Lower leg skin (tissue), 4 donors: ENCODE data around the gene SKI. TPM values are rescaled to one million over a fixed set of nuclear protein-coding genes. Genes with fewer than 3 reads are reported as not detected.

Source experiments
- DNase-seq, 2 donors: peaks; one replicate each; pipeline ENCODE4 v3.0.0-alpha.2; 2019; ENCODE audit warnings: low spot score in 2 of 2
- H3K4me3 ChIP-seq: fragments of 200-600 bp; sonication (generic); 2 replicates; pipeline ENCODE4 v1.5.1; 2017; ENCODE audit warnings: mild to moderate bottlenecking, low read depth; ENCODE audit not compliant: poor library complexity, severe bottlenecking
- POLR2A ChIP-seq, 2 donors: fragments of 450-650 bp; IDR thresholded peaks; one replicate each; pipeline ENCODE4 v1.6.1; 2016 to 2017; ENCODE audit warnings: antibody characterized with exemption in 2 of 2, mild to moderate bottlenecking in 1 of 2, moderate library complexity in 1 of 2
- WGBS, 2 donors: methylation state at CpG; one replicate each; pipeline ENCODE4 v1.1.5; 2018; 5-methylcytosine and 5-hydroxymethylcytosine counted together
- intact Hi-C: fragments of 100-400 bp; cut with DNase I; formaldehyde crosslinking; loops from one replicate; pipeline ENCODE4 v1.15.0; 2023; ENCODE audit warnings: low total_unique reads
- total RNA-seq, 4 donors: library from RNA; depleted of rRNA; stranded (reverse); fragments of >200 nt; gene quantifications; one replicate each; pipeline ENCODE4 v1.1.0, GENCODE V29; 2016
- TF ChIP-seq, protein P1 (sequence below), 3 donors: fragments of 450-650 bp; IDR thresholded peaks; one replicate each; pipeline ENCODE4 v1.5.1; 2016; ENCODE audit warnings: antibody characterized with exemption in 3 of 3, mild to moderate bottlenecking in 3 of 3, moderate library complexity in 2 of 3

SKI gene
- total RNA-seq, 4 donors from 2014 or later, result 67.3 to 80.8 (median 75.4) TPM

DNA sequence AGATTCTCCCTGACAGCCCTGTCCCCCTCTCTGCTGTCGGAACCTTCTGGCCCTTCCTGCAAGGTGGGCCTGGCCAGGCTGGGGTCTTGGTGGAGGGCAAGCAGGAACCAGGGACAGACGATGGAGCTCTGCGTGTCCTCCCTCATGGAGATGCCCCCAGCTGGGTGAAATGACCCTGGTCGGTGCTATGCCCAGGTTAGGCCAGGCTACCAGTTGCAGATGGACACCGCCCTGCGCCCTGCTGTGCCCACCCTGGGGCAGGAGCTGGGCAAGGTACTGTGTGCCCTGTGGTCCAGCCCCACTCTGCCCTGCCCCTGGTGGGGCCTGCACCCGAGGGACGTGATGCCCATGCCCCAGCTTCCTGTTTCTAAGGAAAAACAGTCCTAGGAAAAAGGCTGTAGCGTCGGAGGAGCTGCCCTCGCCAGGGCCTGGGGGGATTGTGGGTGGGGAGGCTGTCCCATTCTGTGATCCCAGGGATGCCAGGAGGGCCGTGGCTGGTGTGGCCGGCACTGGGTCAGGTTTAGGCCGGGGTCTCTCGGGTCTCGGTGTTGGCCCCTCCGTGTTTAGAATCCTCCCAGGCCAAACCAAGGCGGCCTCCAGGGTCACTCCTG is 85.6 kb downstream of the SKI start:
- DNase-seq, result no peak
- no peak for TF ChIP-seq POLR2A (IDR thresholded peaks at IDR 0.05)
- TF ChIP-seq, protein P1, sequence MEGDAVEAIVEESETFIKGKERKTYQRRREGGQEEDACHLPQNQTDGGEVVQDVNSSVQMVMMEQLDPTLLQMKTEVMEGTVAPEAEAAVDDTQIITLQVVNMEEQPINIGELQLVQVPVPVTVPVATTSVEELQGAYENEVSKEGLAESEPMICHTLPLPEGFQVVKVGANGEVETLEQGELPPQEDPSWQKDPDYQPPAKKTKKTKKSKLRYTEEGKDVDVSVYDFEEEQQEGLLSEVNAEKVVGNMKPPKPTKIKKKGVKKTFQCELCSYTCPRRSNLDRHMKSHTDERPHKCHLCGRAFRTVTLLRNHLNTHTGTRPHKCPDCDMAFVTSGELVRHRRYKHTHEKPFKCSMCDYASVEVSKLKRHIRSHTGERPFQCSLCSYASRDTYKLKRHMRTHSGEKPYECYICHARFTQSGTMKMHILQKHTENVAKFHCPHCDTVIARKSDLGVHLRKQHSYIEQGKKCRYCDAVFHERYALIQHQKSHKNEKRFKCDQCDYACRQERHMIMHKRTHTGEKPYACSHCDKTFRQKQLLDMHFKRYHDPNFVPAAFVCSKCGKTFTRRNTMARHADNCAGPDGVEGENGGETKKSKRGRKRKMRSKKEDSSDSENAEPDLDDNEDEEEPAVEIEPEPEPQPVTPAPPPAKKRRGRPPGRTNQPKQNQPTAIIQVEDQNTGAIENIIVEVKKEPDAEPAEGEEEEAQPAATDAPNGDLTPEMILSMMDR (IDR thresholded peaks at IDR 0.05), result no peak
- no peak overlapping the region for H3K4me3 ChIP-seq
- 49% methylated on average over 8 to 17 of the region's 18 CpGs for WGBS, 2 donors
- intact Hi-C loops, result loop anchor here (10.0 kb wide), 1 partner anchor 119 kb away; the partner anchor contains the start of gene FAAP20

DNA sequence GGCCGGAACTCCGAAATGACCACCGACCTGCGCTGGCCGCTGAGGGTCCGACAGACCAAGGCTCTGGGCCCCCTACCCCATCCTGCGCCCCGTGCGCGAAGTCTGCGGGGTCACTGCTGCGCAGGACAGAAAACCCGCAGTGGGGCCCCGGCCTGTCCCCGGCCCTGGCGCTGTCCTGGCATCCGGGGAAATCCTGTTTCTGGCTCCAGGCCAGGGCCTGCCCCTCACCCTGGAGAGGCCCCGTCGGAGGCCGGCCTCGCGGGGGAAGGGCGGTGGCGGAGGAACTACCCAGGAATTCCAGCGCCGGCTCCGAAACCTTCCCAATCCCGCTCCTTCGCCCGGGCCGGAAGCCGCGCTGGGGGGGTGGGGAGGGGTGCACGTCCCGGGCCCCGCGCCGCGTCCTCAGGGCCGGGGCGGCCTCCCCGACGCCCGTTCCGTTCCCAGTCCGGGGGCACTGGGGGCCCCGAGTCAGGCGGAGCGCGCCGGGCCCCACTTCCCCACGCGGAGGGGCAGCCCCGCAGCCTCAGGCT is 86.2 kb downstream of the SKI start:
- 15 to 20% methylated on average over 4 to 16 of the region's 54 CpGs for WGBS, 2 donors
- DNase-seq, result peak in 1 of 2 donors; percentile 94
- no peak for TF ChIP-seq POLR2A (IDR thresholded peaks at IDR 0.05)
- TF ChIP-seq, protein P1 (IDR thresholded peaks at IDR 0.05), result no peak
- H3K4me3 ChIP-seq, result peak overlapping the region; percentile 10
- intact Hi-C loops, result loop anchor here (10.0 kb wide), 1 partner anchor 120 kb away; the partner anchor contains the start of gene FAAP20

DNA sequence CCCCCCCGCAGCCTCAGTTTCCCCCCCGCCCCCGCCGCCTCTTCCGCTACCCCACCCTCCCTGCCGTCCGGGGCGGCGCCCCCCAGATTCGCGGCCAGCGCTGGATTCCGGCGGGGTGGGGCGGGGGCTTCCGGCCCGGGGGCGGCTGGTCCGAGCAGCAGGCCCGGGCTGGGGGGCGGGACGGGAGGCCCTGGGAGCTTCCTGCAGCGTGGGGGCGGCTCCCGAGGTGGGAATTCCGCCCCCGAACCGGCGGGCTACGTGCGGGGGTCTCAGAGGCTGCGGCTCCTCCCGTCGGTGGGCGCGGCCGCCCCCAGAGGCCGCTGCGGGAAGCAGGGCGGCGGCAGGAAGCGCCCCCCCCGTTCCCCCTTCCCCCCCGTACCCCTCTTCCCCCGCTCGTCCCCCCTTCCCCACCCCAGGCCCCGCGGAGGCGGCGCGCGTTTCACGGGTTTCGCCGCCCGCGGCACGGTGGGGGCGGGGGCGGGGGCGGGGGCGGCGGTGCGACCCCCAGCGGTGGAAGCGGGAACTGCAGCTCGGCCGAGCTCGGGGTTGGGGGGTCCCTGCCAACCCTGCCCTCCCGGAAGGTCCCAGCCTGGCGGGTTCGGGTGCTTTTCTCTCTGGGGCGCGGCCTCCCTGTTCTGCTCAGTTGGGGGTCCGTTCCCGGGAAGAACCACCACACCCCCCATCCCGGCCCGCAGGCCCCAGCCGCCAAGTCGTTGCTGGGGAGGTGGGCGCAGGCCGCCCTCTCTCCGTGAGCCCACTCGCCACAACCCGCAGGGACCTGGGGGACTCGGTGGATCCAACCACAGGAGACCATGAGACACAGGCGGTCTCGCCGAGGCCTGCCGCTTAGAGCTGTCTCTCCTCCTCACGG is 86.9 kb downstream of the SKI start:
- H3K4me3 ChIP-seq, result peak overlapping the region; percentile 10
- 0 to 33% methylated on average over 2 to 8 of the region's 91 CpGs for WGBS, 2 donors
- intact Hi-C loops, result loop anchor here (10.0 kb wide), 1 partner anchor 120 kb away; the partner anchor contains the start of gene FAAP20
- TF ChIP-seq, protein P1 (IDR thresholded peaks at IDR 0.05), result peak in 1 of 3 donors; percentile 30
- TF ChIP-seq POLR2A (IDR thresholded peaks at IDR 0.05), result no peak
- DNase-seq, result peak in 1 of 2 donors; percentile 94

DNA sequence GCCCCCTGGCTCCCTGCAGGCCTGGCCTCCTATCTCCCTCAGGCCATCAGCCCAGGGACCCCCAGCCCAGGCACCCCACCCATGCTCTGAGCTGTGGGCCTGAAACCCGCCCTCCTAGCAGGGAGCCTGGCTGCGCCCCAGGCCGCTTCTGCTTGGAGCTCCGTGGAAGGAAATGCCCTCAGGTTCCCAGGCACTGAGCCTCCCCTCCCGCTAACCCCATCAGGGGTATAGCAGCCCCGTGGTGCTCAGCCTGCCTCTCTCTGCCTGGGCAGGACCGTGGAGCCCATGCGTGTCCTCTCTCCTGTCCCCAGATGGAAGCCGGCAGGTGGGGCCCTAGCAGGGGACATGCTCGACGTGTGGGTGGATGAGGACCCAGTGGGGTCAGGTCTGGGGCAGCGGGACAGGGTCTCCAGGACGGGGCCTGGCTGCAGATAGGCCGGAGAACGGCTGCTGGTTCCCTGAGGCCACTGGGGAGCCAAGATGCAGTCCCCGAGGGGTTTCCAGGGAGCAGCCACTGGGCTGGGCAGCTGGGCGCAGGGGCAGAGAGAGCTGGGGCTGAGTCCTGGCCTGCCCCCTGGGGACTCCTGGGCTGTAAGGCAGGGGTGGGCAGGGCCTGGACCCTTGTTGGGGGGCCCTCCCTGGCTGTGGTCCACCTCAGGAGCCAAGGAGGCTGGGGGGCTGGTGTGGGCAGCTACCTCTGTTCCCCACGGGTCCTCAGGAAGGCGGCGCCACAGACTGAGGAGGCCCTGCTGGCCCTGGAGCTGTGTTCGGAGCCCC is 87.7 kb downstream of the SKI start:
- intact Hi-C loops, result loop anchor here (10.0 kb wide), 1 partner anchor 121 kb away; the partner anchor contains the start of gene FAAP20
- DNase-seq, result no peak
- H3K4me3 ChIP-seq, result no peak overlapping the region
- 65 to 69% methylated on average over 14 to 17 of the region's 21 CpGs for WGBS, 2 donors
- TF ChIP-seq, protein P1 (IDR thresholded peaks at IDR 0.05), result no peak
- no peak for TF ChIP-seq POLR2A (IDR thresholded peaks at IDR 0.05)

DNA sequence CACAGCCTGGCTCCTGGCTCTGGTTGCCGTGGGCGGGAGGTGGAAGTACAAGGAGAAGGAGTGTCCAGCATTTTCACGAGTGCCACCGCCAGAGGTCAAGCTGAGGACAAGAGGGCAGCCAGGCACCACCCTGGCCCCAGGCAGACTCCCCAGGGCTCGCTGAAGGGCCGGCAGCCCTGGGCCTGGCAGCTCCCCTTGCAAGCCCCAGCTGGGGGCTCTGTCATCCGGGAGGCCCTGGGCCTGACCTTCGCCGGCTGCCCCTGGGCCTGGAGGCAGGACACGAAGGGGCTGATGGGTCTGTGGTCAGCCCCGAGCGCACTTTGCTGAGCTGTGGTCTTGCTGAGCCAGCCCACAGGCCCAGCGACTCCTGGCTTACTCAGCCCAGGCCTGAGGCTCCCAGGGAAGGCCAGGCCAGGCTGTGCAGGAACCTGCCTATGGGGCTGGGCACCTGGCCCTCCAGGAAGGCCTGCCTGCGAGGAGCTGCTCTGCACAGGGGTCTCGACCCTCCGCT is 88.4 kb downstream of the SKI start:
- H3K4me3 ChIP-seq, result no peak overlapping the region
- no peak for DNase-seq
- no peak for TF ChIP-seq POLR2A (IDR thresholded peaks at IDR 0.05)
- TF ChIP-seq, protein P1 (IDR thresholded peaks at IDR 0.05), result no peak
- 69 to 72% methylated on average over 10 to 13 of the region's 16 CpGs for WGBS, 2 donors
- intact Hi-C loops, result loop anchor here (10.0 kb wide), 1 partner anchor 122 kb away; the partner anchor contains the start of gene FAAP20
